Epithelial cell of esophagus (primary cell): ENCODE results near the gene HTR1B.

Source experiments
- DNase-seq: peaks from one replicate; pipeline ENCODE4 v3.0.0; 2010; ENCODE audit warnings: low read depth
- H3K4me3 ChIP-seq: 2 replicates; pipeline ENCODE4 v1.5.1; 2011; ENCODE audit warnings: mild to moderate bottlenecking, low read length, control low read depth
- TF ChIP-seq, protein P1 (sequence below): IDR thresholded peaks from 2 replicates; pipeline ENCODE4 v1.5.1; 2011; ENCODE audit warnings: low read depth, mild to moderate bottlenecking, low read length, control low read depth, inconsistent platforms; ENCODE audit not compliant: insufficient read depth; ENCODE audit errors: missing control alignments

Gene HTR1B

DNA sequence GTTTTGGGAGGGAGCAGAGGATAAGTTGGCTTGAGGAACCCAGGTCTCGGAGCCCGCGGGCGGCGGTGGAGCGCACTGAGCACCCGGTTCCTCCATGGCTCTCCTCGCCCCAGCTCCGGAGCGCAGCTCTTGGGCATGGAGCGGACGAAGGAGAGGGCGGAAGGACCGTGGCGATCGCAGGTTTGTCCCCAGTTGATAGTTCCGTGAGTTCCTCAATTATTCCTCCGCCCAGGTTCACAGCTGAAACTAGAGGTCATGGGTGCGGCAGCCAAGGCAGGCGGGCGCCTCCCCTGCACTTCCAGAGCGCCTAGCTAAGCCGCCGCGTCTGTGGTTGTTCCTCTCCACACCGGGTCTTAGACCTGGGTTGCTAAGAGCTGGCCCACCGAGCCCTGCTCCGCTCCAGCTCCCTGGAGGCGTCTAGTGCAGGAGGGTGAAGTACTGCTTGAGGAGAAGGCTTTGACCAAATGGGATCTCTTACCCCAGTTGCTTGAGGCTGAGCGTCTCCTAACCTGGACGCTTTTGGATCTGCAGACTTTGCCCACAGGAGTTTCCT is at the start of gene HTR1B:
TSS of gene HTR1B (minus strand) at position 184 of the 553 bp plus-strand sequence. CDS start at position 96, 88 bp downstream.
- peak within 1 kb of the TSS; percentile 52 for H3K4me3 ChIP-seq
- DNase-seq: peak; percentile 49
- TF ChIP-seq, protein P1, sequence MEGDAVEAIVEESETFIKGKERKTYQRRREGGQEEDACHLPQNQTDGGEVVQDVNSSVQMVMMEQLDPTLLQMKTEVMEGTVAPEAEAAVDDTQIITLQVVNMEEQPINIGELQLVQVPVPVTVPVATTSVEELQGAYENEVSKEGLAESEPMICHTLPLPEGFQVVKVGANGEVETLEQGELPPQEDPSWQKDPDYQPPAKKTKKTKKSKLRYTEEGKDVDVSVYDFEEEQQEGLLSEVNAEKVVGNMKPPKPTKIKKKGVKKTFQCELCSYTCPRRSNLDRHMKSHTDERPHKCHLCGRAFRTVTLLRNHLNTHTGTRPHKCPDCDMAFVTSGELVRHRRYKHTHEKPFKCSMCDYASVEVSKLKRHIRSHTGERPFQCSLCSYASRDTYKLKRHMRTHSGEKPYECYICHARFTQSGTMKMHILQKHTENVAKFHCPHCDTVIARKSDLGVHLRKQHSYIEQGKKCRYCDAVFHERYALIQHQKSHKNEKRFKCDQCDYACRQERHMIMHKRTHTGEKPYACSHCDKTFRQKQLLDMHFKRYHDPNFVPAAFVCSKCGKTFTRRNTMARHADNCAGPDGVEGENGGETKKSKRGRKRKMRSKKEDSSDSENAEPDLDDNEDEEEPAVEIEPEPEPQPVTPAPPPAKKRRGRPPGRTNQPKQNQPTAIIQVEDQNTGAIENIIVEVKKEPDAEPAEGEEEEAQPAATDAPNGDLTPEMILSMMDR: no peak

GRCh38 chr6:77512554-77512953 is 49.3 kb upstream of the HTR1B start:
- DNase-seq: no peak
- no peak overlapping the region for H3K4me3 ChIP-seq
- TF ChIP-seq, protein P1: no peak

DNA sequence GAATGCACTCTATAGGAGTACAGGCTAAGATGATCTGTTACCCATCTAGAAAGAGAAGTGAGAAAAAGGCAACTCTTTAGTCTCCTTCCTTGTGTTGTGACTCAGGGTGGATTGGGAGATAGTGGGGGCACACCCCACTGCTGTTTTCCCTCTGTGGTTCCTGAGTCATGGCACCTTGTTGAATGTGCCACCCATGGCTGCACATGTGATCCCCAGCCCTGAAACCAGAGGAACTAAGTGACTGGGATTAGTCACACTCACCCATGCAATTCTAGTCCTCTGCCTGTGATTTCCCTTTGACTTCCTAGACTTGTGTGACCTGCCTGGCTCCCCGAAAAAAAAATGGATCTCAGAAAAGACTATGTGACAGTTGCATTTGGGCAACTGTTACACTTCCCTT is 48.6 kb upstream of the HTR1B start:
- DNase-seq: peak; percentile 6
- TF ChIP-seq, protein P1: no peak

DNA sequence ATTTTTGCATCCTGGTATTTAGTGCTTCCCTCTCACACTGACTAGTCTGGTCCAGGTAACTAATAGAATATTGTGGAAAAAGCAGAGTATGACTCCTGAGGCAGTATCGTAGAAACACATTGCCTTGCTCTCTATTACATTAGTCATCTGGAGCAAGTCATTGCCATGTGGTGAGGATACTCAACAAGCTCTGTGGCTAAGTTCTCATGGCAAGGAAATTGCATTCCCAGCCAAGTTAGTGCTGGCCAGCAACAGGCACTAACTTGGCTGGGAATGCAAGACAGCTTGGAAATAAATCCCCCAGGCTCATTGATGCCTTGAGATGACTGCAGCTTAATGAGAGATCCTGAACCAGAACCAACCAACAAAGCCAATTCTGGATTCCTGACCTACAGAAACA is 39.7 kb upstream of the HTR1B start:
- DNase-seq: peak; percentile 96
- no peak overlapping the region for H3K4me3 ChIP-seq
- TF ChIP-seq, protein P1: no peak

More for the DNA sequence above, 48.6 kb upstream of the HTR1B start:
- H3K4me3 ChIP-seq: no peak overlapping the region

GRCh38 chr6:77492530-77492929 is 29.2 kb upstream of the HTR1B start:
- H3K4me3 ChIP-seq: no peak overlapping the region
- DNase-seq: peak; percentile 35
- TF ChIP-seq, protein P1: no peak

DNA sequence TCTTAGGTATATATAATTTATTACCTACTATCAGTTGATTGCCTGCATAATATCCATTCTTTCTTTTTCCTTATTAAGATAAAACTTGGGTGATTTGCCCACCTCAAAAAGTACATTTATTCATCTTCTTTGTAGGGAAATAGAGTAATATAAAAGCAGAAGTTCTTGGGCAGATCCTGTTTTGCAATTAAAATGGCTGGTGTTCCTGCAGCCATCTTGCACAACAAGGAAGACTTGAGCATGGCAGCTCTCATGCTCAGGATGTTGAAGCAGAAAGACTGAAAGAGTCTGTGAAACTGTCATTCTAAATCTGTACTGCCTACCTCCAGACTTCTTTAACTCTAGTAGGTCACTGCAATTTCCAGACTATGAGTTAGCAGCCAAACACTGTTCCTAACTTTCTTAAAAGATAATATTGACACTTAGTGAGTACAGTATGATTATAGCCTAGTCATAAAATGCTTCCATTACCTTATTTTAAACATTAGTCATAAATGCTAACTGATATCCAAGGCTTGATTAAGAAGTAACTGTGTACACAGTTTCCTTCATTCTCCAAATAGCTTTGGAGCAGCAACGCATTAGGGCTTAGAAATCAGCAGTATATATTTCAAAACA is 24.6 kb upstream of the HTR1B start:
- H3K4me3 ChIP-seq: no peak overlapping the region
- DNase-seq: no peak
- TF ChIP-seq, protein P1: no peak

DNA sequence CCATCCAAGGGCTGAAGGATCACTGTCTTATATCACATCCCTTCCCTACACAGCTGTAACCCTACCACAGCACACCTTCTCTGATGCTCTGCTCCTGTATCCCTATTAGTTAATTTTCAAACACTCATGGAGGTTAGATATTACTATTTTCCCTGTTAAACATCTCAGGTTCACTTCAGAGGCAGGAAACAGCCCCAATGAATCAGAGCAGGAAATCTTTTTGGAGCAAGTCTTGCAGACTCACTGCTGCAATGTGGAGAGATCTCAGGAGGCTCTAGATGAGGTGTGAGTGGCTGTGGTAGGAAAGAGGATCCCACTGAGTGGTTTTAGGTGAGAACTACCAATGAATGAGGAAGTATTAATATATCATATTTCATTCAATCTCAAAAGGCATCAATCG is 19.7 kb upstream of the HTR1B start:
- no peak overlapping the region for H3K4me3 ChIP-seq
- TF ChIP-seq, protein P1: no peak
- no peak for DNase-seq
